Endometrial microvascular endothelial cells (primary cell): ENCODE data around the gene RC3H2. TPM values are rescaled to one million over a fixed set of nuclear protein-coding genes. Genes with fewer than 3 reads are reported as not detected.

Experiments
- in situ Hi-C: cut with HindIII; loops from 2 replicates; pipeline ENCODE4 v1.10.0; 2017; ENCODE audit warnings: low sequenced_read_pairs, low pct_unique_long_range_greater_than_20kb; ENCODE audit errors: inconsistent ontology term
- total RNA-seq: library from RNA; depleted of rRNA; stranded (reverse); fragments of >200 nt; gene quantifications from one replicate; pipeline ENCODE4 v1.2.3, GENCODE V29; 2015; ENCODE audit errors: inconsistent ontology term

Gene RC3H2, protein sequence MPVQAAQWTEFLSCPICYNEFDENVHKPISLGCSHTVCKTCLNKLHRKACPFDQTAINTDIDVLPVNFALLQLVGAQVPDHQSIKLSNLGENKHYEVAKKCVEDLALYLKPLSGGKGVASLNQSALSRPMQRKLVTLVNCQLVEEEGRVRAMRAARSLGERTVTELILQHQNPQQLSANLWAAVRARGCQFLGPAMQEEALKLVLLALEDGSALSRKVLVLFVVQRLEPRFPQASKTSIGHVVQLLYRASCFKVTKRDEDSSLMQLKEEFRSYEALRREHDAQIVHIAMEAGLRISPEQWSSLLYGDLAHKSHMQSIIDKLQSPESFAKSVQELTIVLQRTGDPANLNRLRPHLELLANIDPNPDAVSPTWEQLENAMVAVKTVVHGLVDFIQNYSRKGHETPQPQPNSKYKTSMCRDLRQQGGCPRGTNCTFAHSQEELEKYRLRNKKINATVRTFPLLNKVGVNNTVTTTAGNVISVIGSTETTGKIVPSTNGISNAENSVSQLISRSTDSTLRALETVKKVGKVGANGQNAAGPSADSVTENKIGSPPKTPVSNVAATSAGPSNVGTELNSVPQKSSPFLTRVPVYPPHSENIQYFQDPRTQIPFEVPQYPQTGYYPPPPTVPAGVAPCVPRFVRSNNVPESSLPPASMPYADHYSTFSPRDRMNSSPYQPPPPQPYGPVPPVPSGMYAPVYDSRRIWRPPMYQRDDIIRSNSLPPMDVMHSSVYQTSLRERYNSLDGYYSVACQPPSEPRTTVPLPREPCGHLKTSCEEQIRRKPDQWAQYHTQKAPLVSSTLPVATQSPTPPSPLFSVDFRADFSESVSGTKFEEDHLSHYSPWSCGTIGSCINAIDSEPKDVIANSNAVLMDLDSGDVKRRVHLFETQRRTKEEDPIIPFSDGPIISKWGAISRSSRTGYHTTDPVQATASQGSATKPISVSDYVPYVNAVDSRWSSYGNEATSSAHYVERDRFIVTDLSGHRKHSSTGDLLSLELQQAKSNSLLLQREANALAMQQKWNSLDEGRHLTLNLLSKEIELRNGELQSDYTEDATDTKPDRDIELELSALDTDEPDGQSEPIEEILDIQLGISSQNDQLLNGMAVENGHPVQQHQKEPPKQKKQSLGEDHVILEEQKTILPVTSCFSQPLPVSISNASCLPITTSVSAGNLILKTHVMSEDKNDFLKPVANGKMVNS
- total RNA-seq = 41.8 TPM

DNA sequence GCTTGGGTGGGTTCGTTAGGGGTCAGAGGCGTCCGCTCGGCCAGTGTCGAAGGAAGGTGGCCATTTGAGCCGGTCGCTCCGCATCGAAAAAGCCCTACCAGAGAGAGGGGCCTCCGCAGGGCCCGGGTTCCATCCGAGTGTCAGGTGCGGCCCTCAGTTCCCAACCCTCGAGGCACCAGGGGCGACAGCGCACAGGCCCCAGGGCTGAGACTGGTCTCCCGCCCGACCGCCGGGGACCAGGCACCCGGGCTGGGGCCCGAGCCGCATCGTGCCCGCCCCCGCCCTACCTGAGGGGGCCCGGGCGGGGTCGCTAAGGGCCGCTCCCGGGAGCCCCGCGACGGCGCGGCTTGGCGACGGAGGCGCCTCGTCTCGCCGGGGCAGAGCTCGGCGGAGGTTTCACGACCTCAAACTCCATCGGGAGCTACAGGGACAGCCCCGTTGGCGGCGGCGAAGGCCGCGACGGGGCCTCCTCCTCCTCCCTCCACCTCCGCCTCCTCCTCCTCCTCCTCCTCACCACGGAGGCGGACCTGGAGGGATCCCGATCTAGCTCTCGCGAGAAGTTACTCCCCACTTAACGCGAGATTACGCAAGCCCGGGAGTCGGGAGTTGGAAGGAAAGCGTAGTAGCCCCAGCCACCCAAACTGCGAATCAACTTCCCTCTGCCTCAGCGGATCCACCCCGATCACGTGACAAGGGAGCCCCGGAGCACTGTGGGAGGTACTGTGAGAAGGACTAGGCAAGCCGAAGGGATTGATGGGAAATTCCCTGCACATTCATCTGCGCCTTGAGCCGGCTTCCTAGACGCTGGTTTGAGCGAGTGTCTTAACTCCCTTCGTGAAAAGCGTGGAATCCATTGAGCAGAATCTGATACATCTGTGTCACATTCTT is at the start of gene RC3H2:
Gene RC3H2, minus strand, starts transcription at position 537 of the 888 bp plus-strand sequence. CDS start 7,850 bp downstream, outside the sequence.
- in situ Hi-C loops = no loop called here

DNA sequence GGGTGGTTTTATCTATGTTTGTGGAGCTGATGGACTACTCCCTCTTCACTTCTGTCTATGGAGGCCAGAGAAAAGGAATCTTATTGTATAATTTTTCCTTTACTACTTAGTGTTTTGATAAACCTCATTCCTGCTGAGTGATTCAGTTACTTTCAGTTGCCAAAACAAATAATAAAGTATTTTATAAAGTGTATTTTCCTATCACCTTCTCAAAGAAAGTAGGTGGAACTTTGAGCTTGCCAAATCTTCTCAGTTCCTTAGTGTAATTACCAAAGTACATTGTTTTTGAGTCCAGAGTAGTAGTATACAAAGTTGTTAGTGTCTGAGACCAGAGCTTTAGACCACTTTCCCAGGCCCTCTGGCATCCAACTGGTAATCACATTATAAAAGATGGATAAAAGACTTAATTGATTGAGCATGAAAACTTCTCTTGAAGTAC is 49.1 kb upstream of the RC3H2 start:
- in situ Hi-C loops = no loop called here

GRCh38 chr9:122951056-122951455 is 45.9 kb upstream of the RC3H2 start:
- in situ Hi-C loops = no loop called here

DNA sequence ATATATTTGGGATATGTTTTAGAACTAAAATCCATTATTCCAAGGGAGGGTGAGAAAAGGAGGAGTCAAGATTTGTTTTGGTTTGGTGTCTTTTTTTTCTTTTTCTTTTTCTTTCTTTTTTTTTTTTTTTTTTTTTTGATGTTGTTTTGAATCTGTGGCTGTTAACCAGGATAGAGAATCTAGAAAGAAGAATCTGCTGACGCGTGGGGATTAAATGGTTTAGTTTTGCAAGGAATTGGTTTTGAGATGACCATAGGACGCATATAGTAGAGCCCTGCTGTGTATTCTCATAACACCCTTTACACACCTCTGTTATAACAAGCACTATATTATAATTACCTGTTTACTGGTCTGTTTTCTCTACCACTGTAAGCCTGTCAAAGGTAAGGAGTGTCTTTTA is 45.1 kb upstream of the RC3H2 start:
- in situ Hi-C loops = no loop called here

DNA sequence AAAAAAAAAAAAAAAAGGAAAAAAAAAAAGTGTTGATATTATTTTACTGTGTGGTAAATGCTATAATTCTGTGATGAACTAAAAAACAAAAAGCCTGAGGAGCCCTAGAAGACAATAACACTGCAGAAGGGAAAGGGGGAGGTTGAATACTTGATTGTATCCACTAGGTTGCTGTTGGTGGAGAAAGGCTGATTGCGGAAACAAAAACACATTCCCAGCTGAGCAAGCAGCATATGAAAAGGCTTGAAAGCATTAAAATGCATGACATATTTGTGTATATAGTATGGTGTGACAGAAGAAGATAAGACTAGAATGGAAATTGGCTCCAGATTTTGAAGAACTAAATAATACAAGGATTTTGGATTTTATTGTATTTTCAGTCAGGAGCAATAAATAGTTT is 44.5 kb upstream of the RC3H2 start:
- in situ Hi-C loops = no loop called here

- in situ Hi-C loops = no loop called here
Observed at GRCh38 chr9:122948313-122948712, 43.2 kb upstream of the RC3H2 start.

GRCh38 chr9:122946461-122947005 is 41.4 kb upstream of the RC3H2 start:
- in situ Hi-C loops = no loop called here

- in situ Hi-C loops = no loop called here
Observed at GRCh38 chr9:122944960-122945888, 40.1 kb upstream of the RC3H2 start.

DNA sequence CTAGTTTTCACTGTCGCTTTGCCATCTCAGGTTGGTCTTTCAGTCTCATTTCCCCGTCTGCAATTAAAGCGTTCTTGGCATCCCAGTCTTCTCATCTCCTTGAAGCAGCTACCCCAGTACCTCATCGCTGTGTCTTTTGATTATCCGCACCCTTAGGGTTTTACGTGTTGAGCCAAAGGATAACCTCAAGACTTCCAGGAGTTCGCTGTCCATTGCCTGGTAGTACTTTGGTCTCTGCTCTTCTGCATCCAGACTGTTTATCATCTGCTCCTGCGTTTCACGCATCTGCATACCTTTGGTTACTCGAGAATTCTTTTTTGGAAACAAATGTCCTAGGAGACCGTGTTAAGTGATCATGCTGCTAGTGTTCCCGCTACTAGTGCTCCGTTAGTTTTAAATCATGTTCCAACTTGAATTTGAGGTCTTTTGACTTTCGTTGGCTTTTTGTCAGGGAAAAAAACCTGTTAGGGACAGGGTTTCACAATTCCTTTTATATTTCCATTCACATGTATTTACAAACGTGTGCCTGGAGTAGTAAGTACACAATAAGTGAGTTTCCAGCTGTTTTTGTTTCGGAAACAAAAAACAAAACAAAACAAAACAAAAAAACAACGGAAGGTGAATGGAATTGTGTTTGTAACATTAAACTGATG is 36.5 kb upstream of the RC3H2 start:
- in situ Hi-C loops = no loop called here

- in situ Hi-C loops = no loop called here
Observed at GRCh38 chr9:122940749-122941581, 35.8 kb upstream of the RC3H2 start, which contains the start of gene RABGAP1. RABGAP1 (plus strand) TSS chr9:122941020; CDS start chr9:122957060, 16,040 bp downstream.

GRCh38 chr9:122940454-122940748 is 35.2 kb upstream of the RC3H2 start:
- in situ Hi-C loops = no loop called here

- in situ Hi-C loops = no loop called here
Observed at GRCh38 chr9:122939601-122940000, 34.4 kb upstream of the RC3H2 start.

DNA sequence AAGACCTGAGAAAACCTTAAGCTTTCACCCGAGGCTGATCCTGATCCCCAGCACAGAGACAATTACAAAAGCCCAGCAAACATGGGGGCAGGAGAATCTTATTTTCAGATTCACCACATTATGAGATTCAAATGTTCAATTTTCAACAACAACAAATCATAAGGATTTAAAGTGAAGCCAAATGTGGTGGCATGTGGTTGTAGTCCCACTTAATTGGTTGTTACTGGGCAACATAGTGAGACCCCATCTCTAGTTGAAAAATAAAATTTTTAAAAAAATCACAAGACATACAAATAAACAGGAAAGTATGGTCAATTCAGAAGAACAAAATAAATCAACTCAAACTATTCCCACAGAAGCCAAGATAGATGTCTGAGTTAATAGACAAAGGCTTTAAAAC is 31.7 kb upstream of the RC3H2 start:
- in situ Hi-C loops = no loop called here

DNA sequence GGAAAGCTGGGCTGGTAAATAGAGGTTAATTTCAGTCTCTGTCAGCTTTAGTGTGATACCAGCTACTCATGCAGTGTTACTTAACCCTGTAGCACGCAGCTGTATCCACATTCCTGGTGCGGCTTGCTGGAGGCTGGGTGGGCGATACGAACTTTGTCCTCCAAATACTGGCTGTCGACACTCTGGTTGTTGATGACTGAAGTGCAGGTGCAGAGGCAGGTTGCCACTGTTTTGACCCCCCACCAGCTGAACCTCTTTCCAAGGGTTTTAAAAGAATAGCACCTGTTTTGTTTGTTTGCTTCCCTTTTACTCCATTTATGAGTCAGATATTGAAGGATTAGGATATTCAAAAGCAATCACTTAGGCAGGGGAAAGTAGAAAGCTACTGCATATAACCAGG is 31.3 kb upstream of the RC3H2 start:
- in situ Hi-C loops = no loop called here

DNA sequence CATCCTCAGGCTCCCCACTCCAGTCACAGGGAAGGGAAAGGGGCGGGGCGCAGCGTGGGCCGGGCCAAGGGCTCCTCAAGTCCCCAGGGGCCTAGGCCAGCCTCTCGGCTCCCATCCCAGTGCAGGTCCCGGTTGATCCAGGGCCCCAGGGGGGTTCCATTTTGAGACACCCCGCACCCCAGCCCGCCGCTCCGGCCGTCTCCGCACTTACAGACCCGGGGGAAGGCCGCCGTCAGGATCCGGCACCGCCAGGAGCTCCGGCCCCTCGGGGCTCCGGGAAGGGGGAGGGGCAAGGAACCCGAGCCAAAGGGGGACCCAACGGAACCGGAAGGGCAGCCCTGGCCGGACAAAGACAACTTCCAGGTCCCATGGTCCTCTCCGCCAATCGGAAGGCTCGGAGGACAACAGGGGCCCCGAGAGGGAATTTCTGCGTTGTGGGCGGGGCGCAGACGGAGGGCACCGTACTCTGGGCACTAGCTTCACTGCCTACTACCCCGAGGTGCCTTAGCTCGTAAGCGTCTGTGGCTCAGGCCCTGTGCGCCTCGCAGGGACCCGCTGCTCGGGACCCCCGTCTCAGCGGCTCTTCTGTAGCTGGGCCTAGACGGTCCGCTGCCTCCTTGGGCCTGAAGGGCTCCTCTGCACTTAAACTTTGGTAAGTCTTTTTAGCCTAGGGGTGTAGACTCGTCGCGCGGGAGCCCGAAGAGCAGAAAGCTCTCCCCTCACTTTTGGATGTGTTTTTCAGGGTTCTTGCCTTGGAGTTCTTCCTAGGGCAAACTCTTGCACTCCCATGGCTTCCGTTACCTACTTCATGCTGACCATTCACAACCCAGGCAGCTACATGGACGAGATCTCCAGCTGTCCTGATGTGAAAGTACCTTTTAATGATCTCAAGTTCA is 26.3 kb upstream of the RC3H2 start, which contains the start of gene ZBTB26:
Gene ZBTB26, minus strand, starts transcription at position 287 of the 896 bp plus-strand sequence. CDS start 11,578 bp downstream, outside the sequence.
- in situ Hi-C loops = no loop called here
